Keratinocyte (primary cell): Measurements from ENCODE around the gene FILIP1. TPM values are rescaled to one million over a fixed set of nuclear protein-coding genes. Genes with fewer than 3 reads are reported as not detected.

Experiments used
- DNase-seq: peaks from one replicate; pipeline ENCODE4 v3.0.0-alpha.2; 2011; ENCODE audit warnings: low read depth, missing footprints, low spot score
- FAIRE-seq: peaks from 2 replicates; lab custom pipeline; 2011; peaks lifted over from hg19 to GRCh38; lab: Jason Lieb, UNC
- H2AFZ ChIP-seq: 2 replicates; pipeline ENCODE4 v1.6.0; 2012; ENCODE audit warnings: low read length, control low read depth, inconsistent platforms; ENCODE audit not compliant: control insufficient read depth
- H3K27ac ChIP-seq: 2 replicates; pipeline ENCODE4 v1.5.1; 2011; ENCODE audit warnings: low read length; ENCODE audit not compliant: control insufficient read depth, insufficient read depth
- H3K27me3 ChIP-seq: 3 replicates; pipeline ENCODE4 v1.6.0; 2011; ENCODE audit warnings: low read length; ENCODE audit not compliant: control insufficient read depth, insufficient read depth; ENCODE audit errors: extremely low read depth
- H3K36me3 ChIP-seq, 2 experiments: 2 replicates in 1 of 2; 3 replicates in 1 of 2; pipeline ENCODE4 v1.5.1; 2011; ENCODE audit warnings: low read length in 2 of 2, mild to moderate bottlenecking in 1 of 2; ENCODE audit not compliant: control insufficient read depth in 2 of 2, insufficient read depth in 2 of 2; ENCODE audit errors: extremely low read depth in 1 of 2
- H3K4me1 ChIP-seq: 3 replicates; pipeline ENCODE4 v1.5.1; 2011; ENCODE audit warnings: low read length; ENCODE audit not compliant: control insufficient read depth, insufficient read depth; ENCODE audit errors: extremely low read depth
- H3K4me2 ChIP-seq: 3 replicates; pipeline ENCODE4 v1.6.0; 2011; ENCODE audit warnings: low read depth, low read length; ENCODE audit not compliant: control insufficient read depth, insufficient read depth; ENCODE audit errors: extremely low read depth
- H3K4me3 ChIP-seq, 3 experiments: fragments of 200-600 bp in 1 of 3; sonication (generic) in 1 of 3; 2 replicates in 2 of 3; 3 replicates in 1 of 3; pipeline ENCODE4 v1.5.1; 2011 to 2016; ENCODE audit warnings: low read length in 3 of 3, mild to moderate bottlenecking in 3 of 3, control low read depth in 2 of 3, inconsistent platforms in 1 of 3, low read depth in 1 of 3, mixed read lengths in 1 of 3, mixed run types in 1 of 3, moderate library complexity in 1 of 3; ENCODE audit not compliant: control insufficient read depth in 2 of 3, insufficient read depth in 2 of 3; ENCODE audit errors: extremely low read depth in 1 of 3
- H3K79me2 ChIP-seq: 2 replicates; pipeline ENCODE4 v1.6.0; 2012; ENCODE audit warnings: low read length; ENCODE audit not compliant: control insufficient read depth, insufficient read depth
- H3K9ac ChIP-seq: 3 replicates; pipeline ENCODE4 v1.6.0; 2011; ENCODE audit warnings: low read length; ENCODE audit not compliant: control insufficient read depth, insufficient read depth; ENCODE audit errors: extremely low read depth
- H3K9me1 ChIP-seq: 3 replicates; pipeline ENCODE4 v1.6.0; 2011; ENCODE audit warnings: low read length; ENCODE audit not compliant: control insufficient read depth, insufficient read depth; ENCODE audit errors: extremely low read depth
- H3K9me3 ChIP-seq: 2 replicates; pipeline ENCODE4 v1.5.1; 2012; ENCODE audit warnings: low read depth, low read length; ENCODE audit not compliant: control insufficient read depth
- H4K20me1 ChIP-seq: 3 replicates; pipeline ENCODE4 v1.6.0; 2011; ENCODE audit warnings: low read length; ENCODE audit not compliant: control insufficient read depth, insufficient read depth; ENCODE audit errors: extremely low read depth
- CTCF ChIP-seq, 3 experiments: IDR thresholded peaks in 1 of 3; conservative IDR thresholded peaks in 1 of 3; optimal IDR thresholded peaks in 1 of 3; 2 replicates in 2 of 3; 3 replicates in 1 of 3; pipeline versions ENCODE3 to v1.5.1; 2011; ENCODE audit warnings: low read length in 3 of 3, mild to moderate bottlenecking in 3 of 3, moderate library complexity in 2 of 3, control low read depth in 1 of 3, inconsistent platforms in 1 of 3; ENCODE audit not compliant: insufficient read depth in 2 of 3; ENCODE audit errors: extremely low read depth in 1 of 3
- EZH2 ChIP-seq: IDR thresholded peaks from one replicate; pipeline ENCODE4 v1.6.1; 2012; ENCODE audit warnings: inconsistent platforms, mild to moderate bottlenecking, low read length, moderate library complexity
- dilution Hi-C: fragments of 300-500 bp; cut with MboI; formaldehyde crosslinking; loops from one replicate; pipeline ENCODE4 v1.7.0; 2020; ENCODE audit warnings: low sequenced_read_pairs; ENCODE audit not compliant: extremely low pct_ligation_motif_present
- polyA plus RNA-seq, 5 experiments: library from polyadenylated mRNA; depleted of rRNA in 3 of 5; stranded (reverse) in 3 of 5; stranded (forward) in 1 of 5; unstranded in 1 of 5; fragments of >200 nt; gene quantifications; 1 replicate in 1 of 5; 2 replicates in 3 of 5; 3 replicates in 1 of 5; pipeline versions ENCODE4 v1.2.1 to v1.2.3, GENCODE V29; 2011 to 2012; ENCODE audit warnings: missing spikeins in 2 of 5, low read depth in 1 of 5, low replicate concordance in 1 of 5

The FILIP1 gene
- polyA plus RNA-seq, 1 donor (not counting 4 experiments of a cell fraction or from before 2014, with no cell fraction given): 0.01 TPM

- Histone ChIP-seq H3K27me3 (no peaks in the 10 kb centered on the region), H3K4me2 (no peak overlapping the region), H3K27ac (no peak overlapping the region), H3K36me3 (no peaks in the 10 kb centered on the region), H3K9ac (no peak overlapping the region), H2AFZ (no peak overlapping the region), H3K4me3 (no peak overlapping the region), H4K20me1 (no peaks in the 10 kb centered on the region), H3K9me1 (no peaks in the 10 kb centered on the region), H3K79me2 (no peaks in the 10 kb centered on the region), H3K4me1 (peaks cover 9% of the 10 kb centered on the region), H3K9me3 (no peaks in the 10 kb centered on the region)
- TF ChIP-seq EZH2 (no peak), CTCF (optimal IDR thresholded peaks at IDR 0.05 in 1 of 3, IDR thresholded peaks at IDR 0.05 in 1 of 3, conservative IDR thresholded peaks at IDR 0.05 in 1 of 3; ENCODE audit: extremely low read depth in 1 of 3, insufficient read depth in 2 of 3, low read length in 3 of 3) (no peak)
- dilution Hi-C loops: no loop called here
- no peak for DNase-seq
- FAIRE-seq: no peak
These were observed 66.3 kb downstream of the FILIP1 start for GRCh38 chr6:75427329-75427728.

- Histone ChIP-seq H3K4me2 (no peak overlapping the region), H3K4me1 (peaks cover 9% of the 10 kb centered on the region), H4K20me1 (no peaks in the 10 kb centered on the region), H3K27ac (no peak overlapping the region), H2AFZ (peak overlapping the region; percentile 22), H3K9ac (no peak overlapping the region), H3K9me1 (no peaks in the 10 kb centered on the region), H3K27me3 (no peaks in the 10 kb centered on the region), H3K4me3 (no peak overlapping the region), H3K79me2 (no peaks in the 10 kb centered on the region), H3K9me3 (no peaks in the 10 kb centered on the region), H3K36me3 (no peaks in the 10 kb centered on the region)
- FAIRE-seq: no peak
- no peak for DNase-seq
- TF ChIP-seq EZH2 (no peak), CTCF (optimal IDR thresholded peaks at IDR 0.05 in 1 of 3, IDR thresholded peaks at IDR 0.05 in 1 of 3, conservative IDR thresholded peaks at IDR 0.05 in 1 of 3; ENCODE audit: extremely low read depth in 1 of 3, insufficient read depth in 2 of 3, low read length in 3 of 3) (no peak)
- dilution Hi-C loops: no loop called here
These were observed 68.7 kb downstream of the FILIP1 start for GRCh38 chr6:75424618-75425548.
